Measurements from ENCODE around the gene SKA3.

The SKA3 gene

DNA sequence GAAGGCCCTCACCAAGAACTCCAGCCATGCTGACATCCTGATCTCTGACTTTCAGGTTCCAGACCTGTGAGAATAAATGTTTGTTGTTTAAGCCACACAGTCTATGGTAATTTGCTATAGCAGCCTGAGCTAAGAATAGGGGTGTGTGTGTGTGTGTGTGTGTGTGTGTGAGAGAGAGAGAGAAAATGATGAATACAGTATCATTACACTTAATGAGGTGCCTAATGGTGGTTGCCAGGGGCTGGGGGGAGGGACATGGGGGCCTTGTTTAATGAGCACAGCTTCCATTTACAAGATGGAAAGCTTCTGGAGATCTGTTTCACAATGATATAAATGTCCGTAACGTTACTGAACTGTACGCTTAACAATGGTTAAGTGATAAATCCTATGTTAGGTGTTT lies 61.1 kb downstream of the SKA3 start:
- DNase-seq (ENCODE audit: low read depth in 2 of 2) = no peak

DNA sequence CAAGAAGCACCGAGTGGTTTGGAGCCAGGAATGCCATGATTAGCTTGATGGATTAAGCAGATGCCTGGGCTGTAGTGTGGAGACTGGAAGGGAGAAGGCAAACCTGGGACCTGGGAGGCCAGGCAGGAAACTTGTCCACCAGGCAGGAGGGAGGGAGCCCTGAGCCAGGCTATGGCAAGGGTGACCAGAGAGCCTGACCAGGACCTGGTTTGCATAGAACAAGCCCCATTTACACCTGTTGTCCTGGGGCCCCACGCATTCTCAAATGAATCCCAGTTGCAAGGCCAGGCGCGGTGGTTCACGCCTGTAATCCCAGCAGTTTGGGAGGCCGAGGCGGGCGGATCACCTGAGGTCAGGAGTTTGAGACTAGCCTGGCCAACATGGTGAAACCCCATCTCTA lies 64.8 kb downstream of the SKA3 start:
- DNase-seq (ENCODE audit: low read depth in 2 of 2) = no peak

DNA sequence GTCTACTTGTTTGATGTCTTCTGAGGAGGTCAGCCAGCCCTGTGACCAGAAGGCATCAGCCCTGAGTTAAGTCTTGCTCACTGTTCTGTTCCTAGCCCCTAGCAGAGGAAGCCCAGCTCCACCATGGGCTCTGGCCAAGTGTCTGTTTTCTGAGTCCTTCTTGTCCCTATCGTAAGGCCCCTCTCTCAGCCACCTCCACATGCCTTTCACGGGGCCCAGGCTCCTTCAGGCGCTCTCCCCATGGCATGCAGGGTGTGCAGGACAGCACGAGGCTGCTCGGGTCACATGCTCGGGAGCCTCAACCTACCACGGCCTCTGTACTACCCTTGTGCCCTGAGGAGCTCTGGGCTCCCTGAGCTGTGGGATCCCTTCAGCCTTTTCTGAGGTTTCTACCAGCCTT lies 67.2 kb downstream of the SKA3 start:
- DNase-seq (ENCODE audit: low read depth in 2 of 2) = no peak

DNA sequence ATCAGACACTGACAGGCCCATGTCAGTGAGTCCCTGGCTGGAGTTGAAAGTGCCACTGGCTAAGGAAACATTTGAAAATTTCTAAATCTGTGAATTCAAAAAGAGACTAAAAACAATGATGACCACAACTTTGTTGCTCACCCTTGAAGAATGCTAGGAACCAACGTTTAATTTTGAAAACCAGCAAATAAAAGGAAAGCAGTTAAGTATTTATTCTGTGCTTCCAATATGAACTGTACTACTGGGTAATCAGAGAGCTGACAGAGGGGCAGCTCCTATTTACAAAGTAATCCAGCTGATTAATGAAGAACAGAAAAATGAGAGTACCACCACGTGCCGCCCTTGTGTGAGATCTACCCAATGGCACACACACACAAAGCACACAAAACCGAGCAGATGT lies 70.3 kb downstream of the SKA3 start:
- peak; percentile 19 to 25 for DNase-seq (ENCODE audit: low read depth in 2 of 2)

DNA sequence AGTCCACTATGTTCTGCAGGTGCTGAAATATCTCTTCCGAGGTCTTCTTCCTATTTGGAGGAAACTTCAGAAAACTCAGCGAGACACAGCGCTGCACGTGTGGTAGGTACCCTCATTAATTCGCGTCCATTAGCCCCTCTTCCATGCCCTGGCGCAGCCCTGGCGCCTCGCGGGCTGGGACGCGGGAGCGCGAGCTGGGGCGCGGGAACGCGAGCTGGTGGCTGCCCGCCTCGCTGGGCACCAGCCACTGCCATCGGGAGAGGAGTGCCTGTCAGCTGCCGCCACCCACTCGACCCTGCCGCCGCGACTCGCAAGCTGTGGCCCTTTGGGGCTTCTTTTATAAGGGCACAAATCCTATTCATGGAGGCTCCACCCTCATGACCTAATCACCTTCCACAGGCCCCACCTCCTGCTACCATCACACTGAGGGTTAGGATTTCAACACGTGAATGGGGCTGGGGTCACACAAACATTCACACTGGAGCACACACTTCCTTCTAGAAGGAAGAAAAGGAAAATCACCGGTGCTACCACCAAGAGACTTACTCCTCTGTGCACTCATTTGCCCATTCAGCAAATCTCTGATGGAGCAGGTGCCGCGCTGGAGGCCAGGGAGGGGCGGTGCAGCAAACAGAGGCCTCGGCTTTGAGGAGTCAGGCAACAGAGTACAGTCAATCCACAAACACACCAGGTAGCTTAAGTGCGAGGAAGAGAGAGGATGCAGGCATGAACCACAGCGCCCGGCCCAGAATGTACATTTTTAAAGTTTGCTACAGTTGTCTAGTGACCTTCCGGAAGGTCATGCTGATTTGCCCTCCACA lies 71.9 kb downstream of the SKA3 start:
- no peak for DNase-seq (ENCODE audit: low read depth in 2 of 2)

All from fibroblast of skin of left biceps (primary cell).